Fibroblast of lung (primary cell): ENCODE measurements around the gene KCNN3.

Experiments
- EZH2 ChIP-seq: IDR thresholded peaks from 2 replicates; pipeline ENCODE4 v1.5.1; 2012; ENCODE audit warnings: low read length, control low read depth, mild to moderate bottlenecking; ENCODE audit errors: missing control alignments
- TF ChIP-seq, protein P1 (sequence below), 2 donors: IDR thresholded peaks in 1 of 2; conservative IDR thresholded peaks in 1 of 2; 1 replicate in 1 of 2; 2 replicates in 1 of 2; pipeline ENCODE4 v1.5.1; 2011 to 2012; ENCODE audit warnings: low read length in 2 of 2, control low read depth in 1 of 2, inconsistent platforms in 1 of 2, low read depth in 1 of 2, mild to moderate bottlenecking in 1 of 2

DNA sequence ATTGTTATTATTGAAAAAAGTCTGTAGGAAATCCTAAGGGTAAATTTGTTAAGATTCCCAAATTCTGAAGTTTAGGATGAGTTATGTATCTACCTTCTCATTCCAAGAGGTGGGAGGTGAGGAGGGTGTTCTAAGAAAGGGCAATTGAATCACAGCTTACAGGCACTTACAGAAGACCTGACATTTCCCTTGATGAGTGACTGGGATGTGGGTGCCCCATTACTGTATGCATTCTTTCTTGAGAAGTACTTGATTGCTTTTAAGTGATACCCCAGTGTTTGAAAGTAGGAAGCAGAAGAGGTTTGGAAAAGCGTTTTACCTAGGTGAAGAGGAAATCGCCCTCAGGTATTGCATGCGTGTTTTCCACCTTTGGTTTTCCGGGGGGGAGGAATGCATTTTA lies 175.1 kb downstream of the KCNN3 start:
- TF ChIP-seq, protein P1, sequence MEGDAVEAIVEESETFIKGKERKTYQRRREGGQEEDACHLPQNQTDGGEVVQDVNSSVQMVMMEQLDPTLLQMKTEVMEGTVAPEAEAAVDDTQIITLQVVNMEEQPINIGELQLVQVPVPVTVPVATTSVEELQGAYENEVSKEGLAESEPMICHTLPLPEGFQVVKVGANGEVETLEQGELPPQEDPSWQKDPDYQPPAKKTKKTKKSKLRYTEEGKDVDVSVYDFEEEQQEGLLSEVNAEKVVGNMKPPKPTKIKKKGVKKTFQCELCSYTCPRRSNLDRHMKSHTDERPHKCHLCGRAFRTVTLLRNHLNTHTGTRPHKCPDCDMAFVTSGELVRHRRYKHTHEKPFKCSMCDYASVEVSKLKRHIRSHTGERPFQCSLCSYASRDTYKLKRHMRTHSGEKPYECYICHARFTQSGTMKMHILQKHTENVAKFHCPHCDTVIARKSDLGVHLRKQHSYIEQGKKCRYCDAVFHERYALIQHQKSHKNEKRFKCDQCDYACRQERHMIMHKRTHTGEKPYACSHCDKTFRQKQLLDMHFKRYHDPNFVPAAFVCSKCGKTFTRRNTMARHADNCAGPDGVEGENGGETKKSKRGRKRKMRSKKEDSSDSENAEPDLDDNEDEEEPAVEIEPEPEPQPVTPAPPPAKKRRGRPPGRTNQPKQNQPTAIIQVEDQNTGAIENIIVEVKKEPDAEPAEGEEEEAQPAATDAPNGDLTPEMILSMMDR (conservative IDR thresholded peaks at IDR 0.05 in 1 of 2, IDR thresholded peaks at IDR 0.05 in 1 of 2; ENCODE audit: low read depth in 1 of 2, low read length in 2 of 2) = no peak
- TF ChIP-seq EZH2 = no peak
